HS-5 (cell line): ENCODE measurements around the gene CORO7.

Experiments used
- DNase-seq: peaks from one replicate; pipeline ENCODE4 v3.0.0-alpha.2; 2012; ENCODE audit warnings: low read depth

Gene CORO7

GRCh38 chr16:4426021-4426684 is 9.8 kb upstream of the CORO7 start:
- no peak for DNase-seq

GRCh38 chr16:4425378-4426020 is 9.1 kb upstream of the CORO7 start, which contains the start of gene DNAJA3:
Gene DNAJA3 (plus strand): TSS chr16:4425868. CDS start chr16:4425882, 14 bp downstream.
- peak; percentile 82 for DNase-seq

- DNase-seq: no peak
Observed at GRCh38 chr16:4420505-4421105, 4.2 kb upstream of the CORO7 start.

- DNase-seq: no peak
Observed at GRCh38 chr16:4419402-4419959, 3.1 kb upstream of the CORO7 start.

- no peak for DNase-seq
Observed at GRCh38 chr16:4415538-4416199, 727 bp downstream of the CORO7 start.

GRCh38 chr16:4414187-4414917 is 2.0 kb downstream of the CORO7 start:
- DNase-seq: no peak

GRCh38 chr16:4412854-4413253 is 3.5 kb downstream of the CORO7 start:
- DNase-seq: no peak

- no peak for DNase-seq
Observed at GRCh38 chr16:4412159-4412558, 4.2 kb downstream of the CORO7 start.

GRCh38 chr16:4411684-4412083 is 4.7 kb downstream of the CORO7 start:
- no peak for DNase-seq

GRCh38 chr16:4410335-4411075 is 5.9 kb downstream of the CORO7 start:
- no peak for DNase-seq

GRCh38 chr16:4409081-4409932 is 7.1 kb downstream of the CORO7 start:
- no peak for DNase-seq

GRCh38 chr16:4408323-4408690 is 8.1 kb downstream of the CORO7 start:
- DNase-seq: no peak

GRCh38 chr16:4407543-4408322 is 8.7 kb downstream of the CORO7 start:
- no peak for DNase-seq

- DNase-seq: no peak
Observed at GRCh38 chr16:4404967-4405696, 11.3 kb downstream of the CORO7 start.

GRCh38 chr16:4404247-4404966 is 12.0 kb downstream of the CORO7 start:
- DNase-seq: no peak

- no peak for DNase-seq
Observed at GRCh38 chr16:4403133-4403949, 13.1 kb downstream of the CORO7 start.
